ENCODE results near the gene UBAP1.
A peak's percentile ranks its signal among the peaks of the same experiment; 100 is the strongest.
"Not testable (repeated sequence)": the region's sequence is repeated elsewhere in the genome, so short reads cannot be mapped to it uniquely, and the experiment has no call there.

Gene UBAP1

GRCh38 chr9:34190996-34191892 lies 12.4 kb downstream of the UBAP1 start:
- ATAC-seq (replicated peaks; ENCODE audit: extremely low read depth, poor library complexity, severe bottlenecking) (no peak), DNase-seq (ENCODE audit: low spot score in 2 of 2) (no peak)
- Mint-ChIP-seq H3K4me3 (no peak overlapping the region), H3K4me1 (peaks cover 49% of the 10 kb centered on the region), H3K36me3 (ENCODE audit: insufficient read depth) (peaks cover 12% of the 10 kb centered on the region), H3K27me3 (no peaks in the 10 kb centered on the region), H3K27ac (ENCODE audit: low read depth) (no peak overlapping the region), H3K9me3 (no peaks in the 10 kb centered on the region)

- Mint-ChIP-seq H3K4me1 (peaks cover 61% of the 10 kb centered on the region), H3K4me3 (no peak overlapping the region), H3K27me3 (no peaks in the 10 kb centered on the region), H3K27ac (ENCODE audit: low read depth) (no peak overlapping the region), H3K9me3 (no peaks in the 10 kb centered on the region), H3K36me3 (ENCODE audit: insufficient read depth) (peaks cover 19% of the 10 kb centered on the region)
- no peak for ATAC-seq (replicated peaks; ENCODE audit: extremely low read depth, poor library complexity, severe bottlenecking)
- DNase-seq (ENCODE audit: low spot score in 2 of 2), result no peak
Observed at GRCh38 chr9:34195143-34195542, 16.3 kb downstream of the UBAP1 start.

GRCh38 chr9:34197286-34197685 lies 18.4 kb downstream of the UBAP1 start:
- H3K27me3 Mint-ChIP-seq; DNase-seq (ENCODE audit: low spot score in 2 of 2); H3K4me3 Mint-ChIP-seq; H3K27ac Mint-ChIP-seq (ENCODE audit: low read depth); ATAC-seq (replicated peaks; ENCODE audit: extremely low read depth, poor library complexity, severe bottlenecking); H3K9me3 Mint-ChIP-seq: not testable (repeated sequence)
- Mint-ChIP-seq H3K36me3 (ENCODE audit: insufficient read depth) (peaks cover 27% of the 10 kb centered on the region), H3K4me1 (peaks cover 62% of the 10 kb centered on the region)

- H3K4me1 Mint-ChIP-seq, result peaks cover 61% of the 10 kb centered on the region
- peaks cover 30% of the 10 kb centered on the region for H3K36me3 Mint-ChIP-seq (ENCODE audit: insufficient read depth)
Observed at GRCh38 chr9:34197756-34198711, 19.2 kb downstream of the UBAP1 start.

GRCh38 chr9:34200092-34200491 lies 21.2 kb downstream of the UBAP1 start:
- Mint-ChIP-seq H3K4me3 (no peak overlapping the region), H3K27ac (ENCODE audit: low read depth) (no peak overlapping the region), H3K9me3 (no peaks in the 10 kb centered on the region), H3K36me3 (ENCODE audit: insufficient read depth) (peaks cover 27% of the 10 kb centered on the region), H3K27me3 (no peaks in the 10 kb centered on the region), H3K4me1 (peaks cover 59% of the 10 kb centered on the region)
- DNase-seq (ENCODE audit: low spot score in 2 of 2) (no peak), ATAC-seq (replicated peaks; ENCODE audit: extremely low read depth, poor library complexity, severe bottlenecking) (no peak)

More at GRCh38 chr9:34197756-34198711, 19.2 kb downstream of the UBAP1 start:
- ATAC-seq (replicated peaks; ENCODE audit: extremely low read depth, poor library complexity, severe bottlenecking) (no peak), DNase-seq (ENCODE audit: low spot score in 2 of 2) (no peak)
- Mint-ChIP-seq H3K27me3 (no peaks in the 10 kb centered on the region), H3K9me3 (no peaks in the 10 kb centered on the region), H3K27ac (ENCODE audit: low read depth) (peak overlapping the region; percentile 46), H3K4me3 (peak overlapping the region; percentile 9)

GRCh38 chr9:34203275-34203991 lies 24.6 kb downstream of the UBAP1 start:
- Mint-ChIP-seq H3K4me1 (peaks cover 42% of the 10 kb centered on the region), H3K27me3 (no peaks in the 10 kb centered on the region), H3K27ac (ENCODE audit: low read depth) (peak overlapping the region; percentile 54), H3K4me3 (no peak overlapping the region), H3K36me3 (ENCODE audit: insufficient read depth) (peaks cover 21% of the 10 kb centered on the region), H3K9me3 (no peaks in the 10 kb centered on the region)
- ATAC-seq (replicated peaks; ENCODE audit: extremely low read depth, poor library complexity, severe bottlenecking), result no peak
- DNase-seq (ENCODE audit: low spot score in 2 of 2), result no peak

GRCh38 chr9:34203992-34204635 lies 25.3 kb downstream of the UBAP1 start:
- Mint-ChIP-seq H3K4me1 (peaks cover 41% of the 10 kb centered on the region), H3K27ac (ENCODE audit: low read depth) (no peak overlapping the region), H3K9me3 (no peaks in the 10 kb centered on the region), H3K4me3 (no peak overlapping the region), H3K36me3 (ENCODE audit: insufficient read depth) (peaks cover 21% of the 10 kb centered on the region), H3K27me3 (no peaks in the 10 kb centered on the region)
- DNase-seq (ENCODE audit: low spot score in 2 of 2), result no peak
- ATAC-seq (replicated peaks; ENCODE audit: extremely low read depth, poor library complexity, severe bottlenecking), result no peak

GRCh38 chr9:34205102-34205501 lies 26.3 kb downstream of the UBAP1 start:
- DNase-seq (ENCODE audit: low spot score in 2 of 2), result no peak
- peak overlapping the region; percentile 81 for H3K27ac Mint-ChIP-seq (ENCODE audit: low read depth)
- no peaks in the 10 kb centered on the region for H3K9me3 Mint-ChIP-seq
- H3K4me3 Mint-ChIP-seq, result no peak overlapping the region
- H3K36me3 Mint-ChIP-seq (ENCODE audit: insufficient read depth), result peaks cover 18% of the 10 kb centered on the region
- H3K4me1 Mint-ChIP-seq, result peaks cover 40% of the 10 kb centered on the region
- H3K27me3 Mint-ChIP-seq, result no peaks in the 10 kb centered on the region
- ATAC-seq (replicated peaks; ENCODE audit: extremely low read depth, poor library complexity, severe bottlenecking), result no peak

- ATAC-seq (replicated peaks; ENCODE audit: extremely low read depth, poor library complexity, severe bottlenecking) (no peak), DNase-seq (ENCODE audit: low spot score in 2 of 2) (no peak)
- peaks cover 13% of the 10 kb centered on the region for H3K36me3 Mint-ChIP-seq (ENCODE audit: insufficient read depth)
- no peak overlapping the region for H3K27ac Mint-ChIP-seq (ENCODE audit: low read depth)
- H3K4me3 Mint-ChIP-seq, result no peak overlapping the region
- no peaks in the 10 kb centered on the region for H3K27me3 Mint-ChIP-seq
- no peaks in the 10 kb centered on the region for H3K9me3 Mint-ChIP-seq
- peaks cover 44% of the 10 kb centered on the region for H3K4me1 Mint-ChIP-seq
Observed at GRCh38 chr9:34206561-34206960, 27.7 kb downstream of the UBAP1 start.

GRCh38 chr9:34211395-34211794 lies 32.6 kb downstream of the UBAP1 start:
- DNase-seq (ENCODE audit: low spot score in 2 of 2) (no peak), ATAC-seq (replicated peaks; ENCODE audit: extremely low read depth, poor library complexity, severe bottlenecking) (no peak)
- H3K36me3 Mint-ChIP-seq (ENCODE audit: insufficient read depth), result peaks cover 7% of the 10 kb centered on the region
- no peaks in the 10 kb centered on the region for H3K9me3 Mint-ChIP-seq
- peak overlapping the region; percentile 29 for H3K27ac Mint-ChIP-seq (ENCODE audit: low read depth)
- H3K27me3 Mint-ChIP-seq, result no peaks in the 10 kb centered on the region
- H3K4me1 Mint-ChIP-seq, result peaks cover 36% of the 10 kb centered on the region
- no peak overlapping the region for H3K4me3 Mint-ChIP-seq

GRCh38 chr9:34214354-34215000 lies 35.6 kb downstream of the UBAP1 start:
- H3K27ac Mint-ChIP-seq (ENCODE audit: low read depth); ATAC-seq (replicated peaks; ENCODE audit: extremely low read depth, poor library complexity, severe bottlenecking); H3K9me3 Mint-ChIP-seq; H3K4me3 Mint-ChIP-seq; DNase-seq (ENCODE audit: low spot score in 2 of 2); H3K27me3 Mint-ChIP-seq: not testable (repeated sequence)
- peaks cover 10% of the 10 kb centered on the region for H3K36me3 Mint-ChIP-seq (ENCODE audit: insufficient read depth)
- H3K4me1 Mint-ChIP-seq, result peaks cover 38% of the 10 kb centered on the region

Measured in central memory CD8-positive, alpha-beta T cell (primary cell).